ENCODE measurements around the gene SLC6A19.

DNA sequence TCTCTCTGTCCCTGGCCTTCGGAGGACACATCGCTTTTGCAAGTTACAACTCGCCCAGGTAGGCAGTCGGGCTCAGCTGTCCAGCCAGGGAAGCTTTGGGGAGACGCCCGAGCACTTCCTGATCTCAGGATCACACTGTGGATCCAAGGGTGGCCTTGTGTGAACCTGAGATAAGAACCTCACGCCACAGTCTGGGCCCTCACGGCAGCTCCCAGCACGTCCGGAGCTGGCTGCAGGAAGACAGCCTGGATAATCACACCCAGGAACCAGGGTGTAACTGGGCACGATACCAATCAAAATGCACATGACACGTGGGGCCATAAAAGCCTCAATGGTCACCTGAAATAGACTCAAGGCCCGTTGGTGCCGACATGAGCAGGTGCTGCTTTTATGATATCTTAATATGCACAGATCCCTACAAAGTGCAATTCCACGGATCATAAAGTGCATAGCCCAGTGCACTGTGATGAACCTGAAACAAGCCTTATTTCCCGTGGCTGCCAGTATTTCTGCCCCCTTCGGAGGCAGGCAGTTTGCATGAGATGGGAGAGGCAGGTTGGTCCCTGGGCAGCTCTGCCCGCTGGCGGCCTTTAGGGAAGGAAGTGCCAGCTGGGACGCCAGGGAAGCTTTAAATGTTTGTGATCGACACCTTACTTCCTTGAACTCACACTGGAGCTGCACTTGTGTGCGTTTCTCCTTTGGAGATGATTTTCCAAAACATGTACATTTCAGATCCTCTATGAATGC is 38.3 kb downstream of the SLC6A19 start:
- TF ChIP-seq, protein P1, sequence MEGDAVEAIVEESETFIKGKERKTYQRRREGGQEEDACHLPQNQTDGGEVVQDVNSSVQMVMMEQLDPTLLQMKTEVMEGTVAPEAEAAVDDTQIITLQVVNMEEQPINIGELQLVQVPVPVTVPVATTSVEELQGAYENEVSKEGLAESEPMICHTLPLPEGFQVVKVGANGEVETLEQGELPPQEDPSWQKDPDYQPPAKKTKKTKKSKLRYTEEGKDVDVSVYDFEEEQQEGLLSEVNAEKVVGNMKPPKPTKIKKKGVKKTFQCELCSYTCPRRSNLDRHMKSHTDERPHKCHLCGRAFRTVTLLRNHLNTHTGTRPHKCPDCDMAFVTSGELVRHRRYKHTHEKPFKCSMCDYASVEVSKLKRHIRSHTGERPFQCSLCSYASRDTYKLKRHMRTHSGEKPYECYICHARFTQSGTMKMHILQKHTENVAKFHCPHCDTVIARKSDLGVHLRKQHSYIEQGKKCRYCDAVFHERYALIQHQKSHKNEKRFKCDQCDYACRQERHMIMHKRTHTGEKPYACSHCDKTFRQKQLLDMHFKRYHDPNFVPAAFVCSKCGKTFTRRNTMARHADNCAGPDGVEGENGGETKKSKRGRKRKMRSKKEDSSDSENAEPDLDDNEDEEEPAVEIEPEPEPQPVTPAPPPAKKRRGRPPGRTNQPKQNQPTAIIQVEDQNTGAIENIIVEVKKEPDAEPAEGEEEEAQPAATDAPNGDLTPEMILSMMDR (IDR thresholded peaks at IDR 0.05): no peak
- no peak for TF ChIP-seq POLR2A (IDR thresholded peaks at IDR 0.05)

Data from tibial nerve (tissue), 3 donors.